ENCODE data around the gene PNMA6F.
"Not testable (repeated sequence)": the region's sequence is repeated elsewhere in the genome, so short reads cannot be mapped to it uniquely, and the experiment has no call there.

The PNMA6F gene

GRCh38 chrX:153301746-153302145, 19.8 kb downstream of the PNMA6F start:
- no peak for DNase-seq

- no peak for DNase-seq
Observed at GRCh38 chrX:153299855-153300254, 21.7 kb downstream of the PNMA6F start.

- DNase-seq = no peak
Observed at GRCh38 chrX:153297376-153297775, 24.2 kb downstream of the PNMA6F start.

- not testable (repeated sequence) for DNase-seq
Observed at GRCh38 chrX:153293485-153294071, 28.0 kb downstream of the PNMA6F start.

GRCh38 chrX:153288807-153289206, 32.8 kb downstream of the PNMA6F start:
- not testable (repeated sequence) for DNase-seq

GRCh38 chrX:153285678-153286077, 35.9 kb downstream of the PNMA6F start:
- DNase-seq = not testable (repeated sequence)

GRCh38 chrX:153283982-153284381, 37.6 kb downstream of the PNMA6F start:
- not testable (repeated sequence) for DNase-seq

- not testable (repeated sequence) for DNase-seq
Observed at GRCh38 chrX:153281784-153282183, 39.8 kb downstream of the PNMA6F start.

GRCh38 chrX:153279304-153279703, 42.3 kb downstream of the PNMA6F start:
- not testable (repeated sequence) for DNase-seq

- not testable (repeated sequence) for DNase-seq
Observed at GRCh38 chrX:153276049-153276448, 45.5 kb downstream of the PNMA6F start.

GRCh38 chrX:153275418-153275817, 46.1 kb downstream of the PNMA6F start:
- not testable (repeated sequence) for DNase-seq

GRCh38 chrX:153272584-153272983, 49.0 kb downstream of the PNMA6F start:
- DNase-seq = not testable (repeated sequence)

GRCh38 chrX:153272070-153272469, 49.5 kb downstream of the PNMA6F start:
- DNase-seq = not testable (repeated sequence)
